SK-N-MC (cell line): Measurements from ENCODE around the gene XRN2.
A peak's percentile ranks its signal among the peaks of the same experiment; 100 is the strongest.
"Not testable (repeated sequence)": the region's sequence is repeated elsewhere in the genome, so short reads cannot be mapped to it uniquely, and the experiment has no call there.

Experiments used
- DNase-seq: peaks from one replicate; pipeline ENCODE4 v3.0.0-alpha.2; 2011; ENCODE audit warnings: low read depth, low spot score
- H3K27ac ChIP-seq: fragments of 200-600 bp; sonication (generic); 2 replicates; pipeline ENCODE4 v1.5.1; 2016; ENCODE audit warnings: mixed run types
- H3K36me3 ChIP-seq: fragments of 200-600 bp; sonication (generic); 2 replicates; pipeline ENCODE4 v1.6.1; 2017; ENCODE audit warnings: antibody characterized with exemption, low read length, mixed read lengths; ENCODE audit not compliant: insufficient read depth
- H3K4me3 ChIP-seq: fragments of 200-600 bp; sonication (generic); 2 replicates; pipeline ENCODE4 v1.5.1; 2016
- H3K9ac ChIP-seq: fragments of 200-600 bp; sonication (generic); 2 replicates; pipeline ENCODE4 v1.8.0; 2017; ENCODE audit warnings: mixed run types, mixed read lengths; ENCODE audit not compliant: insufficient read length
- H3K9me3 ChIP-seq: fragments of 200-600 bp; sonication (generic); 2 replicates; pipeline ENCODE4 v1.6.1; 2017; ENCODE audit warnings: low read depth, mild to moderate bottlenecking, antibody characterized with exemption, low read length, moderate library complexity, mixed read lengths
- EZH2 ChIP-seq: fragments of 200-600 bp; sonication (generic); IDR thresholded peaks from one replicate; pipeline ENCODE4 v1.6.1; 2017; ENCODE audit warnings: antibody characterized with exemption
- FOXP2 ChIP-seq: optimal IDR thresholded peaks from 2 replicates; pipeline ENCODE3; 2011; ENCODE audit warnings: mild to moderate bottlenecking, moderate library complexity; ENCODE audit not compliant: insufficient read depth; ENCODE audit errors: extremely low read length, control extremely low read depth
- POLR2AphosphoS5 ChIP-seq: IDR thresholded peaks from 2 replicates; pipeline ENCODE4 v1.6.1; 2012; ENCODE audit warnings: mild to moderate bottlenecking, low read depth, low read length, borderline replicate concordance

Gene XRN2

DNA sequence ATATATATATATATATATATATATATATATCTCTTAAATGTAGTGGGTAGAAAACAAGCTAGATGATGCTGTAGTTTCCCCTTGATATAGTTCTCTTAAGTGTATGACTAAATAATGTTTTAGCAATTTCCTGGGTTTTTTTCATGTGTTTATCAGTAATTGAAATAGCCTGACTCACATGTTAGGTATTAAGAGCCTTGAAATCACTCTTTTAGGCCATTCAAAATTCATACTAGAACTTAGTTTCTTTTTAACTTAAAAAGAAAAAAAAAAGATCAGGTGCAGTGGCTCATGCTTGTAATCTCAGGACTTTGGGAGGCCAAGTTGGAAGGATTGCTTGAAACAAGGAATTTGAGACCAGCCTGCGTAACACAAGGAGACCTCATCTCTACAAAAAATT, 50.1 kb downstream of the XRN2 start:
- DNase-seq = no peak
- no peak overlapping the region for H3K27ac ChIP-seq
- no peaks in the 10 kb centered on the region for H3K9me3 ChIP-seq
- TF ChIP-seq FOXP2 (no peak), POLR2AphosphoS5 (no peak), EZH2 (no peak)
- no peak overlapping the region for H3K4me3 ChIP-seq
- H3K36me3 ChIP-seq = peaks cover 78% of the 10 kb centered on the region
- H3K9ac ChIP-seq = no peak overlapping the region

DNA sequence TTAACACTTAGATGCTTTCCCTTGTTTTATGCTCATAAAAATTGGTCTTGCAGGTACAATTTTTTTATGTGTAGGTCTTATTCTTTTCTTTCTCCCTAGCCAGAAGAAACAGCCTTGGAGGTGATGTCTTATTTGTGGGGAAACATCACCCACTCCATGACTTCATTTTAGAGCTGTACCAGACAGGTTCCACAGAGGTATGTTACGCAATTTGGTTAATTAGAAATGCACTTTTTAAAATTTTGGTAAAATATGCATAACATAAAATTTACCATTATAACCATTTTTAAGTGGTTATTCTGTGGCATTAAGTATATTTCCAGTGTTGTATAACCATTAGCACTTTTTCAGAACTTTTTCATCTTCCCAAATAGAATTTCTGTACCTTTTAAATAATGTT, 52.9 kb downstream of the XRN2 start:
- TF ChIP-seq FOXP2 = no peak
- no peak for TF ChIP-seq EZH2
- TF ChIP-seq POLR2AphosphoS5 = no peak
- Histone ChIP-seq H3K4me3 (no peak overlapping the region), H3K9me3 (no peaks in the 10 kb centered on the region), H3K27ac (no peak overlapping the region), H3K36me3 (peaks cover 79% of the 10 kb centered on the region), H3K9ac (no peak overlapping the region)
- no peak for DNase-seq

DNA sequence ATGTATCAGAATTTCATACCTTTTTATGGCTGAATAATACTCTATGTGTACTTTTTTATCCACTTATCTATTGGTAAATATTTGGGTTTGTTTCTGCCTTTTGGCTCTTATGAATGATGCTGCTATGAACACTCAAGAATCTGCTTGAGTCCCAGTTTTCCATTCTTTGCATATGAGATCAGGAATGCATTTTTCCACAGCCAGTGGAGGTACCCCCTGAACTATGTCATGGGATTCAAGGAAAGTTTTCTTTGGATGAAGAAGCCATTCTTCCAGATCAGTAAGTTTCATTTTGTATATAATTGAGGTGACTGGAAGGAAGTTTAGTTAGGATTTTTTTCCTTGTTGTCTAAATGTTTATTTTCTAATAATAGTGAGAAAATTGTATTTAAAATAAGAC, 53.3 kb downstream of the XRN2 start:
- Histone ChIP-seq H3K9me3 (no peaks in the 10 kb centered on the region), H3K9ac (no peak overlapping the region), H3K27ac (peak overlapping the region; percentile 20; the same call in 1 of the 2 replicates), H3K4me3 (no peak overlapping the region), H3K36me3 (peaks cover 79% of the 10 kb centered on the region)
- no peak for DNase-seq
- no peak for TF ChIP-seq POLR2AphosphoS5
- TF ChIP-seq EZH2 = no peak
- no peak for TF ChIP-seq FOXP2

- no peak for DNase-seq
- H3K36me3 ChIP-seq = peaks cover 89% of the 10 kb centered on the region
- H3K9ac ChIP-seq = no peak overlapping the region
- H3K9me3 ChIP-seq = no peaks in the 10 kb centered on the region
- no peak overlapping the region for H3K27ac ChIP-seq
- TF ChIP-seq EZH2 (no peak), POLR2AphosphoS5 (no peak), FOXP2 (no peak)
- H3K4me3 ChIP-seq = no peak overlapping the region
These were observed 54.7 kb downstream of the XRN2 start for GRCh38 chr20:21357844-21358243.

DNA sequence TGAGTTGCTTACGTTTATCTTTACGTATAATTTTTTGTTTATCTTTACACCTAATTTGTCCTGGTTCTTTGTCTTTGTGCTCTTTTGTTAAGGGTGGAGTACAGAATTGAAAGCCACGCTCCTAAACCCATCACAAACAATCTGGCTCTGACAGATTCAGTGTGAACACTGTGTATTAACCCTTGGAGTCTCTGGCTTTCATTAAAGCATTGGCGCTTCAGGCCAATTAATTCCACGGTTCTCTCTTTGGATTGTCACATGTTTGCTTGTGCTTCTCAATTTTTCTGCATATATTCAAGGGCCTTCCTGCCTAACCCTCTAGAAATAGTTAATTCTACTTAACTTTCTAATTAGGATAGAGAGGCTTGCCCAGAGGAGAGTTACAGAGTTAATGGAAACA, 55.6 kb downstream of the XRN2 start:
- no peak overlapping the region for H3K27ac ChIP-seq
- DNase-seq = no peak
- H3K9ac ChIP-seq = no peak overlapping the region
- TF ChIP-seq POLR2AphosphoS5 (no peak), FOXP2 (no peak), EZH2 (no peak)
- H3K9me3 ChIP-seq = no peaks in the 10 kb centered on the region
- H3K36me3 ChIP-seq = peaks cover 91% of the 10 kb centered on the region
- H3K4me3 ChIP-seq = no peak overlapping the region

GRCh38 chr20:21360705-21361104, 57.6 kb downstream of the XRN2 start:
- Histone ChIP-seq H3K9ac (no peak overlapping the region), H3K4me3 (peak overlapping the region; percentile 6; the same call in 1 of the 2 replicates), H3K27ac (peak overlapping the region; percentile 18; the same call in 1 of the 2 replicates), H3K36me3 (peaks cover 91% of the 10 kb centered on the region), H3K9me3 (no peaks in the 10 kb centered on the region)
- TF ChIP-seq FOXP2 (no peak), POLR2AphosphoS5 (no peak), EZH2 (no peak)
- DNase-seq = no peak

- Histone ChIP-seq H3K27ac (peak overlapping the region; percentile 18; the same call in 1 of the 2 replicates), H3K36me3 (peaks cover 87% of the 10 kb centered on the region)
- DNase-seq = no peak
These were observed 58.1 kb downstream of the XRN2 start for GRCh38 chr20:21361266-21361665.

DNA sequence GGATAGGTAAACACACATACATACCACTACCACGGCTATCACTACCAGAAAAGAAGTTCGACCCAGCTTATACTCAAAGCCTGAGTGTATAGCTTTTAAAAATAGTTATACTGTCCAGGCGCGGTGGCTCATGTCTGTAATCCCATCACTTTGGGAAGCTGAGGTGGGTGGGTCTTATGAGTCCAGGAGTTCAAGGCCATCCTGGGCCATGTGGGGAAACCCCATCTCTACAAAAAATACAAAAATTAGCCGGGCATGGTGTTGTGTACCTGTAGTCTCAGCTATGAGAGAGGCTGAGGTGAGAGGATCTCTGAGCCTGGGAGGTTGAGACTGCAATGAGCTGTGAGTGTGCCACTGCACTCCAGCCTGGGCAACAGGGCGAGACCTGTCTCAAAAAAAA, 61.3 kb downstream of the XRN2 start:
- Histone ChIP-seq H3K9me3 (no peaks in the 10 kb centered on the region), H3K27ac (no peak overlapping the region), H3K9ac (no peak overlapping the region), H3K36me3 (peaks cover 89% of the 10 kb centered on the region), H3K4me3 (no peak overlapping the region)
- DNase-seq = no peak
- TF ChIP-seq POLR2AphosphoS5 = no peak
- no peak for TF ChIP-seq EZH2
- TF ChIP-seq FOXP2 = no peak

More at GRCh38 chr20:21361266-21361665, 58.1 kb downstream of the XRN2 start:
- Histone ChIP-seq H3K9me3 (no peaks in the 10 kb centered on the region), H3K4me3 (no peak overlapping the region), H3K9ac (no peak overlapping the region)
- TF ChIP-seq FOXP2 = no peak
- TF ChIP-seq POLR2AphosphoS5 = no peak
- no peak for TF ChIP-seq EZH2

DNA sequence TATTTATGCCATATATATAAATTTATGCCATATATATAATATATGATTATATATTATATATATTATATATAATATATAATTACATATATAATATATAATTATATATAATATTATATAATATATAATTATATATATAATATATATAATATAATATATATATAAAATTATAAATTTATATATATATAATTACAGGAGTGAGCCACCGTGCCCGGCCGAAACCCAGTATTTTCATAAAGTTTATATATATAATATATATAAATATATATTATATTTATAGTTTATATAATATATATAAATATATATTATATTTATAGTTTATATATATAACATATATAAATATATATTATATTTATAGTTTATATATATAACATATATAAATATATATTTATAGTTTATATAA, 62.6 kb downstream of the XRN2 start:
- Histone ChIP-seq H3K4me3 (no peak overlapping the region), H3K36me3 (peaks cover 87% of the 10 kb centered on the region), H3K9me3 (no peaks in the 10 kb centered on the region), H3K9ac (no peak overlapping the region), H3K27ac (no peak overlapping the region)
- TF ChIP-seq FOXP2 = no peak
- no peak for TF ChIP-seq EZH2
- TF ChIP-seq POLR2AphosphoS5 = no peak
- DNase-seq = no peak

DNA sequence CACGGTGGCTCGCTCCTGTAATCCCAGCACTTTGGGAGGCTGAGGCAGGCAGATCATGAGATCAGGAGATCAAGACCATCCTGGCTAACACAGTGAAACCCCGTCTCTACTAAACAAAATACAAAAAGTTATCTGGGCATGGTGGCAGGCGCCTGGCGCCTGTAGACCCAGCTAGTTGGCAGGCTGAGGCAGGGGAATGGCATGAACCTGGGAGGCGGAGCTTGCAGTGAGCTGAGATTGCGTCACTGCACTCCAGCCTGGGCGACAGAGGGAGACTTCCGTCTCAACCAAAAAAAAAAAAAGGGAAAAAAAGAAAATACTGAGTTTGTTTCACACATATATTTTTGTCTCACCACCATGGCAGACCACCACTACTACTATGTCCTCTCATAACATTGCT, 63.1 kb downstream of the XRN2 start:
- not testable (repeated sequence) for DNase-seq

More for the DNA sequence above, 63.1 kb downstream of the XRN2 start:
- not testable (repeated sequence) for H3K4me3 ChIP-seq, H3K9ac ChIP-seq, H3K9me3 ChIP-seq
- Histone ChIP-seq H3K27ac (peak overlapping the region; percentile 38; the same call in 1 of the 2 replicates), H3K36me3 (peaks cover 87% of the 10 kb centered on the region)
